GM12878 (cell line): ENCODE results near the gene LTBP4.

Experiments used
- ATF7 ChIP-seq: fragments of 450-650 bp; IDR thresholded peaks from 2 replicates; pipeline ENCODE4 v1.6.1; 2016; ENCODE audit warnings: low read depth, mild to moderate bottlenecking
- EZH2 ChIP-seq: IDR thresholded peaks from 2 replicates; pipeline ENCODE4 v1.6.1; 2012; ENCODE audit warnings: low read depth, mild to moderate bottlenecking, control low read depth, inconsistent platforms, low read length, borderline replicate concordance; ENCODE audit not compliant: control insufficient read depth
- FOXK2 ChIP-seq: fragments of 450-650 bp; IDR thresholded peaks from 2 replicates; pipeline ENCODE4 v1.6.1; 2017; ENCODE audit warnings: mild to moderate bottlenecking, moderate library complexity
- RCOR1 ChIP-seq: conservative IDR thresholded peaks from 2 replicates; pipeline ENCODE4 v1.6.1; 2012; ENCODE audit warnings: low read depth, low read length, improper control_type of control experiment

DNA sequence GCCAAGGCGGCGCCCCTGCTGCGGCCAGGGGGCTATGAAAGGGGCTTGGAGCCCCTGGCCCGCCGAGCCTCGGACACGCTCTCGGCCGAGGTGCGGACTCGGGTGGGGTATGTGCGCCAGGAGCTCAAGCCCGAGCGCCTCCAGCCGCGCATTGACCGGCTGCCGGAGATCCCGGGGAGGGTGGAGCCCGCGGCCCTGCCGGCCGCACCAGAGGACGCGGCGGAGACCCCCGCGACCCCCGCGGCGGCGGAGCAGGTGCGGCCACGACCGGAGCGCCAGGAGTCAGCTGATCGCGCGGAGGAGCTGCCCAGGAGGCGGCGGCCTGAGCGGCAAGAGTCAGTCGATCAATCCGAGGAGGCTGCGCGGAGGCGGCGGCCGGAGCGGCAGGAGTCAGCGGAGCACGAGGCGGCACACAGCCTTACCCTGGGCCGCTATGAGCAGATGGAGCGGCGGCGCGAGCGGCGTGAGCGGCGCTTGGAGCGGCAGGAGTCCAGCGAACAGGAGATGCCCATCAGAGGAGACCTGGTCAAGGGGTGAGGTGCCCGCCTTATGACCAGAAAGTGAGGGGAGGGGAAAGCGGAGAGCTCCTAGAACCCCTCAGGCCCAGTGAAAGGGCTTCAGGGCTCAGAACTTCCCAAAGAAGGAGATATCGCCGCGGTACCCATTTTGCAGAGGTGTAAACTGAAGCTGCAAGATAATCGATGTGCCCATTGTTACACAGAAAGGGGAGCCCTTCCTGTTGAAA is 33.2 kb upstream of the LTBP4 start:
- no peak for TF ChIP-seq RCOR1
- TF ChIP-seq EZH2 = no peak
- no peak for TF ChIP-seq FOXK2
- no peak for TF ChIP-seq ATF7
